Neural progenitor cell (in vitro differentiated cells): Measurements from ENCODE around the gene PCNX2. TPM values are rescaled to one million over a fixed set of nuclear protein-coding genes. Genes with fewer than 3 reads are reported as not detected.

Source experiments
- DNase-seq: peaks from one replicate; pipeline ENCODE4 v3.0.0-alpha.2; 2016; ENCODE audit warnings: low spot score
- H2AFZ ChIP-seq: fragments of 200-600 bp; sonication (generic); replicated peaks from 2 replicates; pipeline ENCODE4 v1.6.1; 2016; ENCODE audit warnings: antibody characterized with exemption
- H3F3A ChIP-seq: fragments of 200-600 bp; sonication (generic); 2 replicates; pipeline ENCODE4 v1.6.1; 2016; ENCODE audit warnings: antibody characterized with exemption, low read depth
- H3K27ac ChIP-seq: fragments of 200-600 bp; sonication (generic); 2 replicates; pipeline ENCODE4 v1.5.1; 2016; ENCODE audit warnings: mild to moderate bottlenecking
- H3K27me3 ChIP-seq: fragments of 200-600 bp; sonication (generic); 2 replicates; pipeline ENCODE4 v1.6.1; 2016; ENCODE audit warnings: mild to moderate bottlenecking, moderate library complexity
- H3K36me3 ChIP-seq: fragments of 200-600 bp; sonication (generic); 2 replicates; pipeline ENCODE4 v1.5.1; 2016
- H3K4me1 ChIP-seq: fragments of 200-600 bp; sonication (generic); 2 replicates; pipeline ENCODE4 v1.6.1; 2016; ENCODE audit warnings: mixed run types
- H3K4me2 ChIP-seq: fragments of 200-600 bp; sonication (generic); 2 replicates; pipeline ENCODE4 v1.6.1; 2016
- H3K4me3 ChIP-seq: fragments of 200-600 bp; sonication (generic); 2 replicates; pipeline ENCODE4 v1.5.1; 2016
- H3K79me2 ChIP-seq: fragments of 200-600 bp; sonication (generic); 2 replicates; pipeline ENCODE4 v1.6.1; 2016; ENCODE audit warnings: low read depth
- H3K9ac ChIP-seq: fragments of 200-600 bp; sonication (generic); 2 replicates; pipeline ENCODE4 v1.6.1; 2016
- H3K9me3 ChIP-seq: fragments of 200-600 bp; sonication (generic); 2 replicates; pipeline ENCODE4 v1.5.1; 2016; ENCODE audit warnings: low read depth
- H4K20me1 ChIP-seq: fragments of 200-600 bp; sonication (generic); 2 replicates; pipeline ENCODE4 v1.6.1; 2016; ENCODE audit warnings: low read depth
- H3K27ac Mint-ChIP-seq: 3 replicates; pipeline ENCODE4 v1.8.0; 2021; ENCODE audit warnings: mixed read lengths
- H3K27me3 Mint-ChIP-seq: 2 replicates; pipeline ENCODE4 v1.8.0; 2022; ENCODE audit warnings: low read depth, mild to moderate bottlenecking, inconsistent platforms, moderate library complexity, mixed read lengths; ENCODE audit not compliant: insufficient read depth
- H3K36me3 Mint-ChIP-seq: 3 replicates; pipeline ENCODE4 v1.8.0; 2021; ENCODE audit warnings: mixed read lengths
- H3K4me1 Mint-ChIP-seq: 3 replicates; pipeline ENCODE4 v1.8.0; 2021; ENCODE audit warnings: mixed read lengths
- H3K4me3 Mint-ChIP-seq: 3 replicates; pipeline ENCODE4 v1.8.0; 2021; ENCODE audit warnings: mild to moderate bottlenecking, moderate library complexity, mixed read lengths
- H3K9me3 Mint-ChIP-seq: 3 replicates; pipeline ENCODE4 v1.8.0; 2020; ENCODE audit warnings: mixed read lengths
- CTCF ChIP-seq: fragments of 200-600 bp; sonication (generic); IDR thresholded peaks from 2 replicates; pipeline ENCODE4 v1.5.1; 2017; ENCODE audit warnings: antibody characterized with exemption, mild to moderate bottlenecking
- EZH2 ChIP-seq: fragments of 200-600 bp; sonication (generic); IDR thresholded peaks from 2 replicates; pipeline ENCODE4 v1.6.1; 2017; ENCODE audit warnings: antibody characterized with exemption, mild to moderate bottlenecking, moderate library complexity
- EZH2phosphoT487 ChIP-seq: fragments of 200-600 bp; sonication (generic); IDR thresholded peaks from 2 replicates; pipeline ENCODE4 v1.6.1; 2017; ENCODE audit warnings: antibody characterized with exemption
- total RNA-seq: library from RNA; depleted of rRNA; stranded (reverse); fragments of >200 nt; gene quantifications from 2 replicates; pipeline ENCODE4 v1.2.3, GENCODE V29; 2015; ENCODE audit warnings: low replicate concordance

Gene PCNX2
- total RNA-seq, 1 donor from 2014 or later, result 30.8 TPM

GRCh38 chr1:232998646-232999045, 296.9 kb downstream of the PCNX2 start:
- no peak overlapping the region for H3K4me3 ChIP-seq
- no peak overlapping the region for H3K9ac ChIP-seq
- no peaks in the 10 kb centered on the region for H4K20me1 ChIP-seq
- H3K79me2 ChIP-seq, result no peaks in the 10 kb centered on the region
- no peak for DNase-seq
- no peaks in the 10 kb centered on the region for H3K27me3 ChIP-seq
- H3K4me1 ChIP-seq, result no peaks in the 10 kb centered on the region
- H2AFZ ChIP-seq, result no peak overlapping the region
- H3F3A ChIP-seq, result no peaks in the 10 kb centered on the region
- Mint-ChIP-seq H3K9me3 (peaks cover 15% of the 10 kb centered on the region), H3K27ac (peak overlapping the region; percentile 59), H3K4me1 (no peaks in the 10 kb centered on the region), H3K27me3 (no peaks in the 10 kb centered on the region), H3K4me3 (no peak overlapping the region), H3K36me3 (peaks cover 36% of the 10 kb centered on the region)
- H3K4me2 ChIP-seq, result no peak overlapping the region
- no peaks in the 10 kb centered on the region for H3K9me3 ChIP-seq
- TF ChIP-seq EZH2 (no peak), EZH2phosphoT487 (no peak), CTCF (no peak)
- H3K27ac ChIP-seq, result no peak overlapping the region
- H3K36me3 ChIP-seq, result no peaks in the 10 kb centered on the region

GRCh38 chr1:232998138-232998537, 297.4 kb downstream of the PCNX2 start:
- Histone ChIP-seq H3K4me1 (no peaks in the 10 kb centered on the region), H3K4me3 (no peak overlapping the region), H3K4me2 (no peak overlapping the region), H3K79me2 (no peaks in the 10 kb centered on the region), H3K27ac (no peak overlapping the region), H3K36me3 (no peaks in the 10 kb centered on the region), H3F3A (no peaks in the 10 kb centered on the region), H3K9ac (no peak overlapping the region), H4K20me1 (no peaks in the 10 kb centered on the region), H3K27me3 (no peaks in the 10 kb centered on the region), H3K9me3 (no peaks in the 10 kb centered on the region), H2AFZ (no peak overlapping the region)
- no peak for DNase-seq
- no peaks in the 10 kb centered on the region for H3K27me3 Mint-ChIP-seq
- no peak overlapping the region for H3K27ac Mint-ChIP-seq
- H3K4me3 Mint-ChIP-seq, result no peak overlapping the region
- H3K36me3 Mint-ChIP-seq, result peaks cover 39% of the 10 kb centered on the region
- no peaks in the 10 kb centered on the region for H3K4me1 Mint-ChIP-seq
- H3K9me3 Mint-ChIP-seq, result peaks cover 17% of the 10 kb centered on the region
- no peak for TF ChIP-seq CTCF
- no peak for TF ChIP-seq EZH2phosphoT487

GRCh38 chr1:232996143-232996542, 299.4 kb downstream of the PCNX2 start:
- Mint-ChIP-seq H3K36me3 (peaks cover 48% of the 10 kb centered on the region), H3K27ac (no peak overlapping the region), H3K27me3 (no peaks in the 10 kb centered on the region), H3K4me1 (peaks cover under 1% of the 10 kb centered on the region), H3K4me3 (no peak overlapping the region), H3K9me3 (peaks cover 24% of the 10 kb centered on the region)
- Histone ChIP-seq H3K79me2 (no peaks in the 10 kb centered on the region), H3K27me3 (no peaks in the 10 kb centered on the region), H3F3A (no peaks in the 10 kb centered on the region), H3K9ac (no peak overlapping the region), H3K36me3 (no peaks in the 10 kb centered on the region), H3K27ac (no peak overlapping the region), H3K4me2 (no peak overlapping the region), H2AFZ (no peak overlapping the region), H3K4me1 (no peaks in the 10 kb centered on the region), H3K9me3 (no peaks in the 10 kb centered on the region), H3K4me3 (no peak overlapping the region), H4K20me1 (no peaks in the 10 kb centered on the region)
- no peak for DNase-seq
- TF ChIP-seq EZH2 (no peak), CTCF (no peak), EZH2phosphoT487 (no peak)

- Mint-ChIP-seq H3K27me3 (no peaks in the 10 kb centered on the region), H3K36me3 (peaks cover 44% of the 10 kb centered on the region), H3K4me3 (no peak overlapping the region), H3K9me3 (peaks cover 24% of the 10 kb centered on the region), H3K27ac (no peak overlapping the region), H3K4me1 (peaks cover 3% of the 10 kb centered on the region)
- TF ChIP-seq EZH2, result no peak
- no peak for TF ChIP-seq CTCF
- TF ChIP-seq EZH2phosphoT487, result no peak
- Histone ChIP-seq H3K27me3 (no peaks in the 10 kb centered on the region), H3K27ac (no peak overlapping the region), H3F3A (no peaks in the 10 kb centered on the region), H3K9ac (no peak overlapping the region), H4K20me1 (no peaks in the 10 kb centered on the region), H3K79me2 (no peaks in the 10 kb centered on the region), H3K36me3 (no peaks in the 10 kb centered on the region), H3K4me1 (no peaks in the 10 kb centered on the region), H3K9me3 (no peaks in the 10 kb centered on the region), H3K4me3 (no peak overlapping the region), H2AFZ (no peak overlapping the region), H3K4me2 (no peak overlapping the region)
- no peak for DNase-seq
These were observed 300.3 kb downstream of the PCNX2 start for GRCh38 chr1:232995189-232995588.
